ENCODE results near the gene SLC25A3. TPM values are rescaled to one million over a fixed set of nuclear protein-coding genes. Genes with fewer than 3 reads are reported as not detected.

The SLC25A3 gene
- total and polyA plus RNA-seq, 2 of the 13 experiments (the other 11 are each of a cell fraction or from before 2014, with no cell fraction given): 292 to 829 TPM

DNA sequence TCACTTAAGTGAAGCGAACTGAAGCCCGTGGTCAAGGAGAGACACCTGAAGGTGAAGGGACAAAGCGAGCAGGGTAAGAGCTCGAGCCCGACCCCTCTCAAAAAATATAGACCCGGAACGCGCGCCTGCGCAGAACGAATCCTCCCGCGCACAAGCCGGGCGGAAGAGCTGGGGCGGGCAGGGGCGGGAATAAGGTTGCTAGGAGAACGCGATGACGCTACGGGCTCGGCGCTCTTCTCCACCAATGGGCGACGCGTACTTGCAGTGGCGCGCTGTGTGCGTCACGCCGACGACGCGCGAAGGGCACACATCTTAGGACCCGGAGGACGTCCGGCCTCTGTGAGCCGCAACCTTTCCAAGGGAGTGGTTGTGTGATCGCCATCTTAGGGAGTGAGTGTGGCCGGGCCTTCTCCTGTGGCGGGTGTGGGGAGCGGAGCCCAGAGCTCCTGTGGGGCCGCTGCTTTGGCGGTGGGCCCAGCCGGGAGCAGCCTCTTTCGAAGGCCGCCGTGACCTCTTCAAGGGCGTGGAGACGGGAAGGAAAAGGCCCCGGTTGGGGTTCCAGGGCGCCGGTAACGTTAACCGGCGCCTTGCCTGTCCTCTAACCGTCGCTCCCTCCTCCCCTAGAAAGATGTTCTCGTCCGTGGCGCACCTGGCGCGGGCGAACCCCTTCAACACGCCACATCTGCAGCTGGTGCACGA lies at the start of gene SLC25A3 (continued):
- TF ChIP-seq ZKSCAN8 (CRISPR knock-in tag; IDR thresholded peaks at IDR 0.05; ENCODE audit: borderline replicate concordance): no peak
- no peak for TF ChIP-seq CENPT (CRISPR knock-in tag; IDR thresholded peaks at IDR 0.05; ENCODE audit: low read depth)
- TF ChIP-seq, protein P1, sequence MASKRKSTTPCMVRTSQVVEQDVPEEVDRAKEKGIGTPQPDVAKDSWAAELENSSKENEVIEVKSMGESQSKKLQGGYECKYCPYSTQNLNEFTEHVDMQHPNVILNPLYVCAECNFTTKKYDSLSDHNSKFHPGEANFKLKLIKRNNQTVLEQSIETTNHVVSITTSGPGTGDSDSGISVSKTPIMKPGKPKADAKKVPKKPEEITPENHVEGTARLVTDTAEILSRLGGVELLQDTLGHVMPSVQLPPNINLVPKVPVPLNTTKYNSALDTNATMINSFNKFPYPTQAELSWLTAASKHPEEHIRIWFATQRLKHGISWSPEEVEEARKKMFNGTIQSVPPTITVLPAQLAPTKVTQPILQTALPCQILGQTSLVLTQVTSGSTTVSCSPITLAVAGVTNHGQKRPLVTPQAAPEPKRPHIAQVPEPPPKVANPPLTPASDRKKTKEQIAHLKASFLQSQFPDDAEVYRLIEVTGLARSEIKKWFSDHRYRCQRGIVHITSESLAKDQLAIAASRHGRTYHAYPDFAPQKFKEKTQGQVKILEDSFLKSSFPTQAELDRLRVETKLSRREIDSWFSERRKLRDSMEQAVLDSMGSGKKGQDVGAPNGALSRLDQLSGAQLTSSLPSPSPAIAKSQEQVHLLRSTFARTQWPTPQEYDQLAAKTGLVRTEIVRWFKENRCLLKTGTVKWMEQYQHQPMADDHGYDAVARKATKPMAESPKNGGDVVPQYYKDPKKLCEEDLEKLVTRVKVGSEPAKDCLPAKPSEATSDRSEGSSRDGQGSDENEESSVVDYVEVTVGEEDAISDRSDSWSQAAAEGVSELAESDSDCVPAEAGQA (IDR thresholded peaks at IDR 0.05; ENCODE audit: low read depth): peak; percentile 97
- TF ChIP-seq, protein P1 (CRISPR knock-in tag; IDR thresholded peaks at IDR 0.05; ENCODE audit: borderline replicate concordance): no peak; the same call in 1 of the 2 replicates
- TF ChIP-seq, protein P2, sequence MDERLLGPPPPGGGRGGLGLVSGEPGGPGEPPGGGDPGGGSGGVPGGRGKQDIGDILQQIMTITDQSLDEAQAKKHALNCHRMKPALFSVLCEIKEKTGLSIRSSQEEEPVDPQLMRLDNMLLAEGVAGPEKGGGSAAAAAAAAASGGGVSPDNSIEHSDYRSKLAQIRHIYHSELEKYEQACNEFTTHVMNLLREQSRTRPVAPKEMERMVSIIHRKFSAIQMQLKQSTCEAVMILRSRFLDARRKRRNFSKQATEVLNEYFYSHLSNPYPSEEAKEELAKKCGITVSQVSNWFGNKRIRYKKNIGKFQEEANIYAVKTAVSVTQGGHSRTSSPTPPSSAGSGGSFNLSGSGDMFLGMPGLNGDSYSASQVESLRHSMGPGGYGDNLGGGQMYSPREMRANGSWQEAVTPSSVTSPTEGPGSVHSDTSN (CRISPR knock-in tag; IDR thresholded peaks at IDR 0.05): no peak
- TF ChIP-seq, protein P3, sequence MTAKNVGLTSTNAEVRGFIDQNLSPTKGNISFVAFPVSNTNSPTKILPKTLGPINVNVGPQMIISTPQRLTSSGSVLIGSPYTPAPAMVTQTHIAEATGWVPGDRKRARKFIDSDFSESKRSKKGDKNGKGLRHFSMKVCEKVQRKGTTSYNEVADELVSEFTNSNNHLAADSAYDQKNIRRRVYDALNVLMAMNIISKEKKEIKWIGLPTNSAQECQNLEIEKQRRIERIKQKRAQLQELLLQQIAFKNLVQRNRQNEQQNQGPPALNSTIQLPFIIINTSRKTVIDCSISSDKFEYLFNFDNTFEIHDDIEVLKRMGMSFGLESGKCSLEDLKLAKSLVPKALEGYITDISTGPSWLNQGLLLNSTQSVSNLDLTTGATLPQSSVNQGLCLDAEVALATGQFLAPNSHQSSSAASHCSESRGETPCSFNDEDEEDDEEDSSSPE (CRISPR knock-in tag; IDR thresholded peaks at IDR 0.05): peak; percentile 95
- TF ChIP-seq XRCC5 (optimal IDR thresholded peaks at IDR 0.05; ENCODE audit: low read length): peak; percentile 40
- TF ChIP-seq BRCA1 (CRISPR knock-in tag; IDR thresholded peaks at IDR 0.05): peak; percentile 80; the same call in 1 of the 2 replicates
- TF ChIP-seq SOX5 (CRISPR knock-in tag; IDR thresholded peaks at IDR 0.05; ENCODE audit: borderline replicate concordance): no peak; the same call in 1 of the 2 replicates
- no peak for TF ChIP-seq TAF15 (IDR thresholded peaks at IDR 0.05; ENCODE audit: low read depth, low read length, poor library complexity, severe bottlenecking)
- TF ChIP-seq ZNF616 (CRISPR knock-in tag; IDR thresholded peaks at IDR 0.05; ENCODE audit: low read depth): no peak
- TF ChIP-seq ZMAT3 (CRISPR knock-in tag; conservative IDR thresholded peaks at IDR 0.05): no peak; the same call in 1 of the 2 replicates
- 0 out of 2 replicates have a peak, but pooled peaks have one; percentile 19 for TF ChIP-seq SIN3B (IDR thresholded peaks at IDR 0.05; ENCODE audit: low read length)
- TF ChIP-seq NFYC (CRISPR knock-in tag; IDR thresholded peaks at IDR 0.05): peak; percentile 94
- TF ChIP-seq ZNF776 (CRISPR knock-in tag; IDR thresholded peaks at IDR 0.05): no peak; the same call in 1 of the 2 replicates
- no peak for TF ChIP-seq TCF12 (IDR thresholded peaks at IDR 0.05)
- no peak for TF ChIP-seq TCF12 (CRISPR knock-in tag; IDR thresholded peaks at IDR 0.05)
- no peak for TF ChIP-seq ZNF530 (CRISPR knock-in tag; IDR thresholded peaks at IDR 0.05; ENCODE audit: low read depth)
- TF ChIP-seq SMAD1 (CRISPR knock-in tag; IDR thresholded peaks at IDR 0.05; ENCODE audit: borderline replicate concordance, low read depth): no peak
- peak; percentile 72 for TF ChIP-seq SRY (CRISPR knock-in tag; IDR thresholded peaks at IDR 0.05)
- TF ChIP-seq HCFC1 (IDR thresholded peaks at IDR 0.05; ENCODE audit: low read depth, low read length): peak; percentile 50; the same call in 1 of the 2 replicates

Data from HepG2 (cell line).